H1 (cell line): ENCODE results near the gene OPCML. TPM values are rescaled to one million over a fixed set of nuclear protein-coding genes. Genes with fewer than 3 reads are reported as not detected.

Experiments
- GTF2F1 ChIP-seq: IDR thresholded peaks from 2 replicates; pipeline ENCODE4 v1.6.1; 2012; ENCODE audit warnings: low read depth, low read length, improper control_type of control experiment, borderline replicate concordance
- JUN ChIP-seq: IDR thresholded peaks from 2 replicates; pipeline ENCODE4 v1.6.1; 2011; ENCODE audit warnings: low read depth, mild to moderate bottlenecking, improper control_type of control experiment, low read length
- NRF1 ChIP-seq: IDR thresholded peaks from 2 replicates; pipeline ENCODE4 v1.6.1; 2011; ENCODE audit warnings: mild to moderate bottlenecking, low read depth, low read length, improper control_type of control experiment
- SIX5 ChIP-seq: IDR thresholded peaks from 2 replicates; pipeline ENCODE4 v1.6.1; 2011; ENCODE audit warnings: mild to moderate bottlenecking, low read depth, low read length
- polyA plus RNA-seq, 7 experiments: library from polyadenylated mRNA; depleted of rRNA in 3 of 7; stranded (reverse) in 5 of 7; unstranded in 2 of 7; fragments of >200 nt in 5 of 7; fragments of 200-250 nt in 2 of 7; gene quantifications; 1 replicate in 5 of 7; 2 replicates in 1 of 7; 4 replicates in 1 of 7; pipeline versions ENCODE4 v1.2.1 to v1.2.3, GENCODE V29; 2011 to 2013; ENCODE audit warnings: missing spikeins in 2 of 7, mixed read lengths in 2 of 7
- total RNA-seq: library from RNA; stranded (reverse); fragmentation: NEBNext Ultra II Directional; extraction: Animal tissue kit (Norgen Biotek cat#: 25700); gene quantifications from 2 replicates; pipeline ENCODE4 v1.2.1, GENCODE V29; 2021

The OPCML gene
- total and polyA plus RNA-seq, 2 of the 8 experiments (the other 6 are each of a cell fraction or from before 2014, with no cell fraction given), result 2.3 to 3.1 TPM

- no peak for TF ChIP-seq JUN
- no peak for TF ChIP-seq SIX5
- TF ChIP-seq GTF2F1, result no peak
- no peak for TF ChIP-seq NRF1
Observed at GRCh38 chr11:133065847-133066485, 466.3 kb downstream of the OPCML start (continued).
